Measurements from ENCODE around the gene FTO.
"Not testable (repeated sequence)": the region's sequence is repeated elsewhere in the genome, so short reads cannot be mapped to it uniquely, and the experiment has no call there.

Gene FTO

DNA sequence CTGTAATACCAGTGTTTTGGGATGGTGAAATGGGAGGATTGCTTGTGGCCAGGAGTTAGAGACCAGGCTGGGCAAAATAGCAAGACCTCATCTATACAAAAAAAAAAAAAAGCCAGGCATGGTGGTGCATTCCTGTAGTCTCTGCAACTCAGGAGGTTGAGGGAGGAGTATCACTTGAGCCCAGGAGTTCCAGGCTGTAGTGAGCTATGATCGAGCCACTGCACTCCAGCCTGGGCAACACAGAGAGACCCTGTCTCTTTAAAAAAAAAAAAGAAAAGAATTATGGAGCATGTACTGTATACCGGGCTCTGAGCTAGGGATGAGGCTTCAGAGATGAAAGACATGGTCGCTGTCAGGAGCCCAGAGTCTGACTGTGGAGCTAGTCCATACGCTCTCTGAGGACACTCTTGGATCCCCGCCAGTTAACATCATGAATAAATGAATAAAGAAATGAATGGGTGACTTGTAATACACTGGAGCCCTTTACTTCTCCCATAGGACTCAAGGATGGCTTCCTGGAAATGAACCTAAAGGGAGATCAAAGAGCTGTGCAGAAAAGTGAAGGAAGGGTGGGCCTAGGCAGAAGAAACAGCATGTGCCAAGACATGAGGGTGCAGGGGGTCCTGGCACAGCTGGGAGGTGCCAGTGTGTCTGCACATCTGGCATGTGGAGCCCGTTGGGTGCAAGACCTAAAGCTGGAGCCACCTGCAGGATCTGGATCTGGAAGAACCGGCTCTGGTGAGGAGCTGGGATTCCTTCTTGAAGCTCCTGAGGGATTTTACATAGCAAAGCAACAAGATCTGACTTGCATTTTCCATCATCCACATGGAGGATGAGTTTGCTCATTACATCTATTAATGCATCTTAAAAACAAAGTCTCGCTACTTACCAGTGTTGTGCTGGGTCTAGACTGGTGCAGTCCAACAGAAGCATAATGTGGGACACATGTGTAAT, 462.2 kb downstream of the FTO start:
- DNase-seq, result no peak

GRCh38 chr16:54169112-54169511, 465.2 kb downstream of the FTO start:
- DNase-seq, result no peak

- DNase-seq, result peak; percentile 21
These were observed 467.9 kb downstream of the FTO start for GRCh38 chr16:54171626-54172537.

DNA sequence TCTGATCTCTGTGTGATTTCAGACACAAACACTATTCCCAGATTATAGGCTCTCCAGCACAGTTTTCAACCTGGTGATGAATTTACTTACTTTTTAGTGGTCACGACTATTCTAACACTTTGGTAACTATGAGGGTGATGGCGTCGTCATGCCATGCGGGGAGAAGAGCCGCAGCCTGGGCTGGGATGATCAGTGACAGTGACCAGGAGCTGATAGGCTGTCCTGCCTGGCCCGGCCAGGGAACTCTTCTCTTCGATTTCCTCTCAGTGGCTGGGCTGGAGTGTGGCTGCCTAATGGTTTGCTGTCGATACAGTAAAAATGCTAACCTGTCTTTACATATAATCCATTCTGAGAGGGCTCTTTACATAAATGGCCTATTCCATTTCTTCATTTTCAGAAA, 469.5 kb downstream of the FTO start:
- no peak for DNase-seq

DNA sequence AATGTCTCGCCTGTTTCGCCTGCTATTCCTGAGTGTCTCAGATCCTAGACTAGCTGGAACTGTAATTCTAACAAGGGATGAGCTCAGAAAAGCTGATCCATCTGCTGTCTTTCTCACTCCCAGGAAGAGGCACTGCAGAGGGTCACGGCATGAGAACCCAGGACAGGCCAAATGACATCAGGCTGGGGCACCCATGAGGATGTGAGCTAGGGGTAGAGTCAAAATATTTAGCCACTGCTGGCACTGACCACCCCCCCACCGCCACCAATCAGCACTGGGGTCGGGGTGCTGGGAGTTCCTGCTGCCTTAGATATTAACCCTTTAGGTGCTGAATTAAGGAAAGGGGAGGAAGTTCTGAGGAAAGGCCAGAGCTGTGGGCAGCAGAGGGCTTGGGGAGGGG, 470.2 kb downstream of the FTO start:
- DNase-seq, result no peak

DNA sequence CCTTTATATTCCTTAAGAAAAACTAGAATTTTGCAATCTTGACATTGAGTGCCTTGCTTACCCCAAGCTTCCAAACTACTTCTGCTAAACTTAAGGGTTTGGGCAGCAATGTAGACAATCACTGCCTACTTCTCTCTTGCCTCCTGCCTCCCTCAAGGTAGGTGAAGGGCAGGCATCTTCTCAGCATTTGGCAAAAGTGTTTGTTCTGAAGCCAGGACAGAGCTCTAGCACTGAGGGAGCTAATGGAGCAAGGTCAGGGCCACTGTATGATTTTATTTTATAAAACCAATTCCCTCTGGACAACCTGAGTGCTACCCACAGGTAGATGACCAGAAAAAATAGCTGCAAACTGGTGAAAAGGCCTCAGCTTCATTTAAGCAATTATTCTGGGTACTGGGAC, 470.8 kb downstream of the FTO start:
- no peak for DNase-seq

DNA sequence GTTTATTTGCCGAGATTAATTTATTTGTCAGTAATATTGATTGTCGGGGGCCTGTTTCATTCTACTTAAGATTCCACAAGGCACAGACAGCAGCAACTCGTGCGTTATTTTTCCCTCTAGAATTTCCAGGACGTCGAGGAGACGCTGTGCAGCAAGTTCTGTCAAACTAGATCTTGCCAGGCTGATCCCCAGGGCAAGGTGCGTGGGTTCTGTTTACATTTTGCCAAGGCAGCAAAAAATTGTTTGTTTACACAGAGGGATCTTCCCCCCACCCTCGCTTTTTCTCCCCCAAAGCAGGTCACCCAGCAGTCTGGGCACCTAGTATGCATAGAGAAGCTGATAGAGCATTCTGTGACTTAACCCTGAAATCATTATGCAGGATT, 471.2 kb downstream of the FTO start:
- DNase-seq, result no peak

DNA sequence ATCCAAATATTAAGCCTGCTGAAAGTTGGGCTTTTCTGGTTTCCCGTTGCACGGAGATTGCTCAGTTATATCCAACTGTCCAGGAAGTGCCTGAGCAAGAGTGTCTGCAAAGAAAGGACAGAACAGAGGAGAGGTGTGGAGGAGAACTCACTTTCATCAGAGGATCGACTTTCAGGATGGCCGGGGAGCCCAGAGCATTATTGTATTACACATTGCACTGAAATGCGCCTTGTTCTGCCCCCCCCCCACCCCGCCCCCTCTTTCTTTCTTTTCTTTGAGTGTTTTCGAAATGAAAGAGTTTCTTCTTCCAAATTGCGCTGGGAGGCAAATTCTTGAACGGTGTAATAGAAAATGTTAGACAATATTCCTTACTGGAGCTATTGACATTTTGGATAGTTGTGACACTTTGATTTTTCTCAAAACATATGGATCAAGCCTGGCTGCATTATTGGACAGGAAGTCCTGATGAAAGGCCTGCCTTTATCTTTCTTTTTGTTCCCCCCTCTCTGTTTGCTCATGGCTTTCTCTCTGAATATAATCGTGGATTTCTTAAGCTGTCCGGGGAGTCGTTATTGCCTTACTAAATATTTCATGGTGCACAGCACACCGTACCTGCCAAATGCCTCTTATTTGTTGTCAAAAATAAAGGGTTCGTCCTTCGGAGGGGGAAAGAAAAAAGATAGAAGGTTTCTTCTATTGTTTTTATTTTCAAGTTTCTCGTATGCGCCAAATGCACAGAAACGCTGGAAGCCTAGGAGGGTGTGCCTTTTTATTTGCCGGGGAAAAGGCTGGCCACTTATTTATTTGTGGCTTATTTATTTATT, 471.8 kb downstream of the FTO start:
- DNase-seq, result no peak

DNA sequence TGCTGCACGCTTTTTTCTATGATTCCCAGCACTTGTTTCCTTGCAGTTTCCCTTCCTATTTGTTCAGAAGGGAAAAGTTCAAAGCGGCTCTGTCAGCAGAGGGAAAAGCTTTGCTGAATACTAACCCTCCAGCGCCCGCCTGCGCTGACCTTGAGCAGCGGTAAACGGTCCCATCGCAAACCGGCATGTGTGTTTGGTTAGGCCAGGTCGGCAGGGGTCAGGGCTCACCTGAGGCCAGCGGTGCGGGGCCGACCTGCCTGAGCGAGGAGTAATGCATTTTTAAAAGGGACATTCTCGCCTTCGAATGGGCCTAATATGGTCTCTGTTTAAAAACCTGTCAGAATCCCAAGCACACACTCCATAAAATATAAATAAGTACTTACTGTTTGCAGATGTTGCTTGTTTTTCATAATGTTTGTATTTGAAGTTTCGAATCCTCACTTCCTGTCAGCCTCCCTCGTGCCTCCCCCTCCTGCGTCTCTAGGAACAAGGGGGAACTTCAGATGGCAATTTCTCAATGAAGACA, 472.5 kb downstream of the FTO start:
- no peak for DNase-seq

DNA sequence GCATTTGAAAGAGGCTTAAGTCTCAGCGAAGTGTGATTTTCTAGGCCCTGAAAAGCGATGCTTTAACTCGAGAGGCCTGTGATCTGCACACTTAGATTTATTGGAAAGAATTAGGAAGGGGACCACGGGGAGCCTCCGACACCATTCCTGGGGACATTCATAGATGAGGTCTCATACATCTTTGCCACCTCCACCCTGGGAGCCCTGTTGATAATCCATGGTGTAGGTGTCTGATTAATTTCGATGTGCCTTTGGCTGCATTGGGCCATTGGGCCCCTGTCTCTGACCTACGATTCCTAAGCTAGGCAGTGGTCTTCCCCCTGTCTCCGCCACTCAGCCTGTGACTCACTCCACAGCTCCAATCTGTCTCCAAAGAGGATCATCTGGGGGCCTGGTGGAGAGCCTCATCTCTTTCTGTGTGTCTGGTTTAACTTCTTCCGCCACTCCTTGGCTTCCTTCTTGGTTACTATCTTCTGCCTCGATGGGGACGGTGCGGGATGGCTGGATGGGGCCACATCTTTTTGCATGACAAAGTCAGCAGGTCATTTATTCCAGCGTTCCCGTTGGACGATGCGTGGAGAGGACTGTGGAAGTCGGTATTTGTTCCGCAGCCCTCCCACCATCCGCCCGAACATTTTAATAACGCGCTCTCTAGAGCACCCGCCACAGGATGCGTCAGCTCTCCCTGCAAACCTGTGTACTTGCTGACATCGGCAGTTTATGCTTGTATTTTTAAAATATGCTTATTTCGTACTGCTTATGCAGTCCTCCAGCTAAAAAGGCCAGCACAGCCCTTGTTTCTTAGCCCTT, 473.3 kb downstream of the FTO start:
- DNase-seq, result no peak

- DNase-seq, result no peak
These were observed 474.0 kb downstream of the FTO start for GRCh38 chr16:54177862-54178477.

GRCh38 chr16:54178478-54178976, 474.6 kb downstream of the FTO start:
- DNase-seq, result peak; percentile 32

GRCh38 chr16:54180421-54181359, 476.7 kb downstream of the FTO start:
- no peak for DNase-seq

- DNase-seq, result not testable (repeated sequence)
These were observed 477.9 kb downstream of the FTO start for GRCh38 chr16:54181683-54182329.

GRCh38 chr16:54185045-54185444, 481.1 kb downstream of the FTO start:
- DNase-seq, result no peak

- no peak for DNase-seq
These were observed 487.2 kb downstream of the FTO start for GRCh38 chr16:54191163-54191562.

DNA sequence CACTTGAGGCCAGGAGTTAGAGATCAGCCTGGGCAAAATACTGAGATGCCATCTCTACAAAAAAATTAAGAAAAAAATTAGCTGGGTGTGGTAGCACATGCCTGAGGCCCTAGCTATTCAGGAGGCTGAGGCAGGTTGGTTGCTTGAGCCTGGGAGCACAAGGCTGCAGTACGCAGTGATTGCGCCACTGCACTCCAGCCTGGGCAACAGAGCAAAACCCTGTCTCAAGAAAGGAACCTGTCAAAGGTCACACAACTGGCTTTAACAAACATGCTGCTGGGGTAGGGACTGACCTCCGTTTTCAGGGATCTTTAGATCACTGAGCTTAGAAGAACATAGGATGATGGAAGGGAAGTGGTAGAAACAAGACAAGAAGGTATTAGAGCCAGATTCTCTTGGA, 487.6 kb downstream of the FTO start:
- no peak for DNase-seq

DNA sequence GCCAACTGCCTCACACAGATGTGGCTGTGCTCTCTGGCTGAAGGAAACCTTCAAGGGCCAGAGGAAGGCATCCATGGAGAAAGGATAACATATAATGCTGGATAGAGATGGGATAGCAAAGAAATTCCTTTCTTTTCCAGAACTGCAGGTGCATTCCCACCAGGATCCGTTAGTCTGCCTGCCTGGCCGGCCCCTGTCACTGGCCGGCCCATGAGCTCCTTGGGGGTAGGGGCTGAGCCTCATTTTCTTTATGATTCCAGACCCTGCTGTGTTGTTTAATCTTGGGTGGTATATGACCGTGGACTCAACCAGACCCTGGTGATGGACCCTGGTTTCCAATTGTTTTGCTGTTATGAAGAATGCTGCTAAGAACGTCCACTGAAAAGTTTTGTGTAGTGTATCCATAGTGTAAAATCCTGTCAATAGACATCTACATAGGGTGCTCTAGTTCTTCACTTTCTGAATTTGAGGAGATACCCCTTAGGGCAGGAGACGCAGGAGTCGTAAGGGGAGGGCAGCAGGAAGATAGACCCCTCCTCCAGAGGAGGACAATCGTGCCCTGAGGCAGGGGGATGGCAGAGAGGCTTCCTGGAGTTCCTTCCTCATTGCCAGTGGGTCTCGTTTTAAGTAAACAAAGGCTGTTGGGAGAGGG, 489.2 kb downstream of the FTO start:
- no peak for DNase-seq

Data from DMS79 (cell line).